ENCODE data around the gene RFC5. TPM values are rescaled to one million over a fixed set of nuclear protein-coding genes. Genes with fewer than 3 reads are reported as not detected.

RFC5 gene
- total and polyA plus RNA-seq, 2 of the 4 experiments (the other 2 are of a cell fraction), result 14.7 to 20.1 TPM

GRCh38 chr12:117972301-117972700 lies 44.2 kb upstream of the RFC5 start:
- WGBS, 2 experiments (ENCODE audit: extremely low coverage in 2 of 2, insufficient read length in 1 of 2), result 29% methylated on average over 1 of the region's 2 CpGs; no CpG with 5 or more reads in 1 of the 2 experiments

More at GRCh38 chr12:117972301-117972700, 44.2 kb upstream of the RFC5 start:
- Histone ChIP-seq H3K9ac (ENCODE audit: low read depth, low read length) (no peak overlapping the region), H3K4me1 (ENCODE audit: control insufficient read depth, insufficient read depth, low read length) (no peaks in the 10 kb centered on the region), H4K20me1 (ENCODE audit: insufficient read depth, low read length) (no peaks in the 10 kb centered on the region), H3K56ac (ENCODE audit: extremely low read depth, insufficient read depth, low read length) (no peak overlapping the region), H3K27me3 (ENCODE audit: control insufficient read depth, insufficient read depth, low read length) (peaks cover 13% of the 10 kb centered on the region), H3K9me3 (ENCODE audit: control insufficient read depth, insufficient read depth, low read length) (no peaks in the 10 kb centered on the region; the same call in 1 of the 2 replicates), H2BK5ac (ENCODE audit: low read depth, low read length, poor library complexity, severe bottlenecking) (no peak overlapping the region), H4K8ac (ENCODE audit: low read depth in 2 of 2, low read length in 2 of 2) (no peak overlapping the region), H2AFZ (replicated peaks; ENCODE audit: low read length, poor library complexity) (no peak overlapping the region), H2BK20ac (ENCODE audit: low read depth, low read length) (no peak overlapping the region), H3K79me1 (ENCODE audit: low read depth in 1 of 2, low read length in 2 of 2) (no peaks in the 10 kb centered on the region), H3K18ac (ENCODE audit: low read depth, low read length) (no peak overlapping the region), H2BK15ac (ENCODE audit: low read depth, low read length) (no peak overlapping the region), H3K23ac (ENCODE audit: low read depth, low read length) (no peak overlapping the region), H2BK120ac (ENCODE audit: low read depth, low read length) (no peak overlapping the region), H4K5ac (ENCODE audit: low read depth, low read length) (no peak overlapping the region), H3K27ac (ENCODE audit: insufficient read depth, low read length) (no peak overlapping the region), H2AK5ac (ENCODE audit: low read depth, low read length) (no peak overlapping the region), H3K9me1 (ENCODE audit: insufficient read depth, low read length) (no peaks in the 10 kb centered on the region), H2AK9ac (replicated peaks; ENCODE audit: low read depth, low read length, poor library complexity) (no peak overlapping the region), H3K4ac (ENCODE audit: low read depth, low read length) (no peak overlapping the region), H3K4me3 (ENCODE audit: insufficient read depth, low read depth, low read length) (no peak overlapping the region), H3K4me2 (ENCODE audit: low read depth, low read length) (no peak overlapping the region), H3K36me3 (ENCODE audit: control insufficient read depth, insufficient read depth, low read length) (no peaks in the 10 kb centered on the region), H4K91ac (ENCODE audit: insufficient read depth, low read depth, low read length) (no peak overlapping the region), H3K14ac (replicated peaks; ENCODE audit: low read depth, low read length) (no peak overlapping the region)
- no TSS peak for BruUV-seq (replicated peaks)
- TF ChIP-seq USF2 (IDR thresholded peaks at IDR 0.05; ENCODE audit: low read depth, low read length) (no peak), NFE2L2 (IDR thresholded peaks at IDR 0.05; ENCODE audit: low read depth, low read length) (no peak), CEBPB (IDR thresholded peaks at IDR 0.05; ENCODE audit: low read depth, low read length) (no peak), RCOR1 (IDR thresholded peaks at IDR 0.05; ENCODE audit: insufficient replicate concordance, low read length) (no peak), RFX5 (IDR thresholded peaks at IDR 0.05; ENCODE audit: low read depth, low read length) (no peak), CTCF (conservative IDR thresholded peaks at IDR 0.05; ENCODE audit: low read depth, low read length) (no peak), FOS (IDR thresholded peaks at IDR 0.05; ENCODE audit: low read depth, low read length) (no peak), SMC3 (IDR thresholded peaks at IDR 0.05; ENCODE audit: low read depth, low read length) (no peak), MXI1 (IDR thresholded peaks at IDR 0.05; ENCODE audit: borderline replicate concordance, low read depth, low read length) (no peak), POLR2A (IDR thresholded peaks at IDR 0.05; ENCODE audit: low read depth, low read length) (no peak), CHD1 (IDR thresholded peaks at IDR 0.05; ENCODE audit: low read depth, low read length) (no peak), ELK1 (IDR thresholded peaks at IDR 0.05; ENCODE audit: borderline replicate concordance, low read depth, low read length) (no peak), MAFK (IDR thresholded peaks at IDR 0.05; ENCODE audit: low read depth, low read length) (no peak), BHLHE40 (IDR thresholded peaks at IDR 0.05; ENCODE audit: low read depth, low read length) (no peak), MAZ (IDR thresholded peaks at IDR 0.05; ENCODE audit: borderline replicate concordance, low read depth, low read length) (no peak), RAD21 (IDR thresholded peaks at IDR 0.05; ENCODE audit: low read length) (no peak)
- ATAC-seq (ENCODE audit: low read depth) (no peak), DNase-seq (no peak)
- ChIA-PET POLR2A (ENCODE audit: unreplicated experiment) (no interaction called here), CTCF (no interaction called here)
- in situ Hi-C loops (cut with MboI; ENCODE audit: low sequenced_read_pairs), result no loop called here
- dilution Hi-C loops (cut with HindIII; ENCODE audit: low sequenced_read_pairs, unreplicated experiment), result no loop called here
- intact Hi-C loops (cut with micrococcal nuclease), result no loop called here
